NCI-H2171 treated with DMSO at 0.1 percent for 48 hours (cell line): ENCODE data around the gene LCE1B.

Source experiments
- DNase-seq: peaks from one replicate; lab custom pipeline; 2025; lab: John Stamatoyannopoulos, UW

The LCE1B gene

GRCh38 chr1:152861374-152861773 lies 49.6 kb downstream of the LCE1B start:
- DNase-seq, result no peak
